Cerebellar cortex (tissue), 1 donor: Measurements from ENCODE around the gene OPN3.

Experiments used
- DNase-seq: peaks from one replicate; pipeline ENCODE4 v3.0.0-alpha.2; 2015; ENCODE audit warnings: low spot score

OPN3 gene

GRCh38 chr1:241615043-241615974 lies 24.9 kb downstream of the OPN3 start:
- DNase-seq, result no peak

DNA sequence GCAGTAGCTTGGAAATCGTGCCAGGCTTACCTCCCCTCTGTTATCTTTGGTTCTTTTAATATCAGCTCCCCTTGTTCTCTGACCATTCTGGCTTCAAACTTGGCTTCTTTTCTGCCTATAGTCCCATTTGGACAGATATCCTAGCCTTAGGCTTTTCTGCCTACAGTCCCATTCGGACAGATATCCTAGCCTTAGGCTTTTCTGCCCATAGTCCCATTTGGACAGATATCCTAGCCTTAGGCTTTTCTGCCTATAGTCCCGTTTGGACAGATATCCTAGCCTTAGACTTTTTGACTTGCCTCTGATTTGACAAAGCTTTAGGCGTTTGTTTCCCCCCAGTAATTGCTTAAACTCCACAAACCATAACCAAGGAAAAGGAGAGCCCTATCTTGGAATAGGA lies 25.6 kb downstream of the OPN3 start:
- no peak for DNase-seq

DNA sequence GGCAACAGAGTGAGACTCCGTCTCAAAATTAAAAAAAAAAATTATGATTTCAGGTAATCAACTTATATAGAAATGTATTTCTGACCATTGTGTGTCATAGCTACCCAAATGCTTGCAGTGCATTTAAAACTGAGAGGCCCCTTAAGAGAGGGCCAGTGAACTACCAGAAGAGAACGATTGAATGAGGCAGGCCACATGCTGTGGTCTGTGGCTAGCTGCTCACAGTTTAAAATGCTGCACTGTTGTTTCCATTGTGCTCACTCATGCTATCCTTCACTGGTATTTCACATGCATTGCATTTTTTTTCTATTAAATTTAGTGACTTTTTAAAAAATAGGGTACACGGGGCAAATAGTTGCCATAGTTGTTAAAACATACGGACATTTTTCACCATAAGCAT lies 26.0 kb downstream of the OPN3 start:
- DNase-seq, result no peak

DNA sequence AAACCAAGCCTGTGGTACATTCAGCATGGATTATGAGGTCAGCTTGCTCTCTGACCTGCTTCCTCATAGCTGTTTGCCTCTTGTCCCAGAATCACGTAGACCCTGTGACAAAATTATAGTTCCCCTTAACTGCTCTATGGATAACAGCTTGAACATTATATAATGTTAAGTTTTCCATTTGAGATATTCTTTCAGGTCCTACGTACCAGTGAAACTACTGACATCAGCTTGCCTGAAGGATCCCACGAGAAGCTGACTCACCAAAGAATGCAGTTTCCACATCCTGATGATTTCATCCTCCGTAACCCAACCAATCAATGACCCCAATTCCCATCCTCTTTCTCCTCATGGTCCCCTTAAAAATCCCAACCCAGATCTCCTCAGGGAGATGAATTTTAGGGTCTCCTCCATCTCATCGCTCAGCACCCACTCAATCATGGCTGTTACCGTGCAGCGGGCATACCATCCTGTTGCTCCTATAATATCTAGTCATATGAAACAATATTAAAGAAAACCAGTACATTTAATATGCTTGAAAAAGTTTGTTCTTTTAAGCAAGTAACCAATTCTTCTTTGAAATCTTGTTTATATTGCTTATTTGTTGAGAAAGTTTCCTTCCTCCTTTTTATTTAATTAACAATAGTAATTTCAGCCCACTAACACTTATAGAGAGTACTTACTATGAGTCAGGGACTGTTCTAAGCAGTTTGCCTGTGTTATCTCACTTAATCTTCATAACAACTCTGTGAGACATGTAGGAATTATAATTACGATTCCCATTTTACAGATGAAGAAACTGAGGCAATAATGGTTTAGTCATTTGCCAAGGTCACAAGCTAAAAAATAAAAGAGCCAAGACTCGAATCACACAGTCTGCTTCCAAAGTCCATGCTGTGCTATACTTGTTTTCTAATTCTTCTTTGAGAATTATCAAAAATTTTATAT lies 27.4 kb downstream of the OPN3 start:
- DNase-seq, result no peak

DNA sequence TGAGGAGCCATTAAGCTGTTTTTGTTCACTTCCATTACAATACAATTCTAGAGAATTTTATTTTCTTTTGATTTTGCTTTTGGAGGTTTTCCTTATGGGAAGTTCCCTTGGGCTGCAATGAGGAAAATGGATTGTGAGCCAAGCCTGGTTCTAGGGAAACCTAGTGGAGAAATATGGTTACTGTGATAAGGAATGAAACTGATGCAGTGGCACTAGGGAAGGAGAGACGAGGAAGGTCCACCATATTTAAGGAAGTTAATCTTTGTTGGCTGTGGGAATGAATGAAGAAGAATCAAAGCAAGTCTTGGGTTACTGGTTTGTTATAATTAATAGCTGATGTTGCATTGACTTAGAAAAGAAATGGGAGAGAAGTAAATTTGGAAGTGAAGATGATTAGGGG lies 28.4 kb downstream of the OPN3 start:
- no peak for DNase-seq

DNA sequence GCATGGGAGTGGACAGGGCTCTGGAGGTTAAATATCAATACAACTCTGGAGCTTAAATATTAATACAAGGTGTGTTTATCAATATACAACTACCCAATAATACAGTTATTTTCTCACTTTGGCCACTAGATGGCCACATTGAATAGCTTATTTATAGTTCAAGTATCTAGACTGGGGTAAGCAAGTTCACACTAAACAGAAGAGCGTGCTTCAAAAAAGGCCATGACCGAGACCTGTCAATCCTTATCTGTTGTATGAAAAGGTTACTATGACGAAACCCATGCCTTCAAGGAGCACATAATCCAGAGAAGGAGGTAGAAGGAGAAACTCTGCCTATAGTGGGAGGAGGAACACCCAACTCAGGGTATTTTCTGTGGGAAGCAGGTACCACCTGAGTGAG lies 29.1 kb downstream of the OPN3 start:
- DNase-seq, result peak; percentile 69

DNA sequence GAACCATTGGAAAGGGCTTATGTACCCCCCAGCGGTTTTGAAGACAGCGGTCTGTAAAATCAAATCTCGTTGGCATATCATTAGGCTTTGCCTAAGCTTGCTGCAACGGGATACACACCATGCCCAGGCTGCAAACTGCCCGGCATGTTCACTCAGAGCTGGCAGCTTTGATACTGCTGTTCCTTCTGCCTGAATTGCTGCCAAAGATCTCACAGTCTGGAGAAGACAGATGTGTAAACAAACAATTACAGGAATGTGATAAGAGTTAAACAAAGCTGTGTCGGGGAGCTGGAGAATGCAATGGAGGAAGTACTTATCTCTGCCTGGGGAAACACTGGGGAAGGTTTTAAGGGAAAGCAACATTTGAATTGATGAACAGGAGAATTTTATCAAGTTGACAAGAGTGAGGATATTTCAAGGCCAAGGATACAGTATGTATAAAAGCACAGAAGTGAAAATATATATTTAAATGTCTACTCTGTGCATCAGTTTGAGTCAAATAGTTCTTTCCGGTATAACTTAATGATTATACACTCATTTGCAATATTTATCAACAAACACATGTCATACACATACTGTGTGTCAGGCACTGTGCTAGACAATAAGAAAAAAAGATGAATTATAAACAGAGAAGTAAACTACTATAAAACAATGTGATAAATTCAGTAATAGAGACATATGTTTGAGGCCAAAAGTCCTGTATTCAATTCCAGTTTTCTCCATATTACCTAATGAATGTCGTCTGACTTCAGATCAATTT lies 29.9 kb downstream of the OPN3 start:
- no peak for DNase-seq

GRCh38 chr1:241608379-241609033 lies 31.7 kb downstream of the OPN3 start:
- no peak for DNase-seq

- no peak for DNase-seq
Measured at GRCh38 chr1:241607497-241607896, 32.7 kb downstream of the OPN3 start.

DNA sequence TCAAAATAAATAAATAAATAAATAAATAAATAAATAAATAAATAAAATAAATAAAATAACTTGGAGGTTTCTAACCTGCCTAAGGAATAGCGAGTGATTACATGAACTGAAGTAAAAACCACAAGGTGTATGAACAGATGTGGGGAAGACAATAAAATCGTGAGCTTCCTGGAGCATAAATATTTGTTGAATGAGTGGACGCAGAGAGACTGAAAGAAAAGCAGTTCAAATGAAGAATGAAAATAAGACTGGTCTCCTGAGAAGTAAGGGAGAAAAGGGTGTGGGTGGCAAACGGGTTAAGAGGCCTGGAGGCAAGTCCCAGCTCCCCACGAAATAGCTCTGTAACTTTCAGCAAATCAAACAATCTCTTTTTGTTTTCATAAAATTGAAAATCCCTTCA lies 33.6 kb downstream of the OPN3 start:
- DNase-seq, result no peak

DNA sequence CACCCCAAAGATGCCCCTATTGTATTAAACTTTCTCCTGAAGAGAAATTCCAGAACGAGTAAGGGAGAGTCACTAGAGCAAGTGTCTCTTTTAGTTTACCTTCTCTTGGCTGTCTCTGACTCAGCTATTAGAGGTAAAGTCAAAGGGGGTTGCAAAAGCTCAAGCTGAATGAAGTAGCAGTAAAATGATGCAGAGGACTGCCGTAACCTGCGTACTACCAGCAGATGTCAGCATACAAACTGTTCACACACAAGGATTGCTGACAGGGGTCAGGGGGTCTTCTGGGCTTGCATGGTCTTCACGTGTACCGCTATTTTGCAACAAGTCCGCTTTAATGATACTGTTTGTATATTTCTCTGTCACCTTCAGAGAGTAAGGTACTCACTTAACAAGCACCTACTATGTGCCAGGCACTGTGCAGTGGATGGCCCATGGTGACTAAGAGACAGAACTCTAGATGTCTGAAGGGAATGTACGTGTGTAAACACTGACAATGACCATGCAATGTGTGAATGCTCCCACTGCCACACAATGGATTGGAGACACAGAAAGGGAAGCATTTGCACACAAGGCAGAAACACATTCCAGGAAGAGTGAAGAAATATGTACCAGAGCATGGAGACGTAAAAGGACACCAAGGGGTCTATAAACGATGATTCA lies 34.9 kb downstream of the OPN3 start:
- peak; percentile 6 for DNase-seq

DNA sequence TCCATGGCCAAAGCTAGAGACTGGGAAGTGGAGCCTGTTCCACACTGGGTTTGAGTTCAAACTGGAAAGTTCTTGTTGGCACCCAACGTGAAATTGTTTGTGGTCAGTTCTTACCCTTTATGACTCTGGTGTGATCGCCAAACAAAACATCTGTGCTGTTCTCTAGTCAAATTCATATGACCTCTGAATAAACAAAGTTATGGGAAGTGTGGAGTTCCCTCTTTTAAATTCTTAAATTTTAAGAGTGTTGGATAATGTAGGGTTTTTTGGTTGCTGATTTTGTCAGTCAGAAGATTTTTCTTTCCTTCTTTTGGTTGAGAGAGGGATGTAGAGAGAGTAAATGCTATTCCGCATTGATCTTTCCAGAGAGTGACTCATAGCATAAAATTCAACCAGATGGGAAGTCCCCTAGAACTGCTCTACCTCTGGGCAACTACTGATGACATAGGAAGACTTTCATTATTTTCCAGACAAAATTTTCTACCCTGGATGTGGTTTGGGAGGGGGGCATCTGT lies 36.4 kb downstream of the OPN3 start:
- DNase-seq, result no peak

DNA sequence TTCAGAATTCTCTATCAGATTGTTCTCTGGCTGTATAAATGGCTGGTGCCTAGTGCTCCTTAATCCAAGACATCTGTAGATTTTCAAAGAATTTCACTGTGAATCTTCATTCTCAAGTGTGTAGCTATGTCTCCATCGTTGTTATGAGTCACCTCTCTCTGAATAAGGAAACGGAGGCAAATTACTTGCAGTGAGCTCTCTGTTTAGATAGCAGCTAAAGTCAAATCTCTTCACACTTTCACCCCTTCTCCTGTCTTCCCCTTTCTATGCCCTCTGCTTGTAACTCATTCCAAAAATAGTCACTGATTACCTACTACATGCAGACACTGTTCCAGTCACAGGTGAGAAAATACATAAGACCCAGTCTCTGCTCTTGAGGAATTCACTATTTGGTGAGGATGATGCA lies 39.7 kb downstream of the OPN3 start:
- no peak for DNase-seq

DNA sequence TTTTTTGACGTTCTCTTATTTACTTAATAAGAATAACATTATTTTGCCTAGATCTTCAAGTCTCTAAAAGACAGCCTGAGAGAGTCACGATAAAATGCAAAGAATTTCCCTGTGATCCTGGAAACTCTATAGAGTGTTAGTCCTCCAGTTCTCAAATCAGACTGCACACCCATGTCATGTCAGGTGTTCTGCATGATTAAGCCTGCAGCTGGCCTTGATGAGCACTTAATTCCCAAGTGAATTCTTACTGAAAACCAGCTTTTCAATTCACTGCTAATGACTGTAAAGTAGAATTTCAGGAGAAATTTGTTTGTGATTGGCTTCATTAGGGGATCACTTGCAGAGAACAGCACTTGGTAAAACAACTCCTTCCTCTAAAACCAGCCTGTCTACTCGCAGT lies 41.9 kb downstream of the OPN3 start:
- DNase-seq, result no peak

GRCh38 chr1:241596633-241597032 lies 43.5 kb downstream of the OPN3 start:
- no peak for DNase-seq

DNA sequence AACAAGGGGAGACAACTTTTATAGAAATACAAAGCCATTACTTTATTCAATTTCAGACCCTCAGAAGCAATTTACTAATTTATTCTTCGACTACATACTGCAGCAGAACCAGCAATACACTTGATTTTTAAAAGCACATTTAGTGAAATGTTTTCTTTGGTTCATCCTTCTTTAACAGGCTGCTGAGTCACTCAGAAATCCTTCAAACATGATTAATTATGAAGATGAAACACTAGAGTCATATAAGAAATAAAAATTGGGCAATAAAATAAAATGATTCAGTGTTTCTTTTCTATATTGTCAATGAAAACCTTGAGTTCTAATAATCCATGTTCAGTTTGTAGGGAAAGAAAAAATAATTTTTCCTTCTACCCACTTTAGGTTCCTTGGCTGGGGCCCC lies 47.0 kb downstream of the OPN3 start:
- no peak for DNase-seq

DNA sequence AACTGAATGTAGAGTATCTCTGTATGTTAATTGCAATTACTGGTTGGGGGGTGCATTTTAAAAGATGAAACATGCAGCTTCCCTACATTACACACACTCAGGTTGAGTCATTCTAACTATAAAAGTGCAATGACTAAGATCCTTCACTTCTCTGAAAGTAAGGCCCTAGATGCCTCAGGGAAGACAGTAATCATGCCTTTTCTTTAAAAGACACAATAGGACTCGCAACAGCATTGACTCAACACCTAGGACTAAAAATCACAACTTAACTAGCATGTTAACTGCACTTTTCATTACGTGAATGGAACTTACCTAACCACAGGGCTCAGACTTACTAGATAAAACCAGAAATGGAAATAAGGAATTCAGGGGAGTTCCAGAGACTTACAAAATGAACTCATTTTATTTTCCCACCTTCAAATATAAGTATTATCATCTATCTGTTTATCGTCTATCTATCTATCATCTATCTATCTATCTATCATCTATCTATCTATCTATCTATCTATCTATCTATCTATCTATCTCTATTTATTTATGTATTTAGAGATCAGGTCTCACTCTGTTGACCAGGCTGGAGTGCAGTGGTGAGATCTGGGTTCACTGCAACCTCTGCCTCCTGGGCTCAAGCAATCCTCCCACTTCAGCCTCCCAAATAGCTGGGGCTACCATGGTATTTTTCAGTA lies 47.8 kb downstream of the OPN3 start:
- DNase-seq, result no peak

DNA sequence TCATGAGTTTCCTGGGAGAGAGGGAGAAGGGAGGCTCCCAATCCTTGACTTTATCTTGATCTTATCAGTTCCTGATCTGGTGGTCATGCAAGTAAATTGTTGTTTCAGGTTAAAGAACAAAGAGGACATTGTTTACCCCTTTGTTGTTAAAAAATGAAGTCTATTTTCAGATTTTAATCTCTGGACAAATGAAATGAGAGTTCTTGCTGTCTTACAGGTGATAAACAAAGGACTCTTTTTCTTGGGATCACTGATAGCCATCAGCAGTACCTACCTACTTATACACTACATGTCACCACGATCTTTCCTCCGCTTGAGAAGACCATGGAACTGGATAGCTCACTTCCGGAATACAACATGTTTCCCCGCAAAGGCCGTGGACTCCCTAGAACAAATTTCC lies 48.4 kb downstream of the OPN3 start:
- DNase-seq, result no peak

- DNase-seq, result no peak
Measured at GRCh38 chr1:241591317-241591716, 48.9 kb downstream of the OPN3 start.

- DNase-seq, result no peak
Measured at GRCh38 chr1:241590719-241591118, 49.5 kb downstream of the OPN3 start.
